Measurements from ENCODE around the gene PRM2.

Gene PRM2

DNA sequence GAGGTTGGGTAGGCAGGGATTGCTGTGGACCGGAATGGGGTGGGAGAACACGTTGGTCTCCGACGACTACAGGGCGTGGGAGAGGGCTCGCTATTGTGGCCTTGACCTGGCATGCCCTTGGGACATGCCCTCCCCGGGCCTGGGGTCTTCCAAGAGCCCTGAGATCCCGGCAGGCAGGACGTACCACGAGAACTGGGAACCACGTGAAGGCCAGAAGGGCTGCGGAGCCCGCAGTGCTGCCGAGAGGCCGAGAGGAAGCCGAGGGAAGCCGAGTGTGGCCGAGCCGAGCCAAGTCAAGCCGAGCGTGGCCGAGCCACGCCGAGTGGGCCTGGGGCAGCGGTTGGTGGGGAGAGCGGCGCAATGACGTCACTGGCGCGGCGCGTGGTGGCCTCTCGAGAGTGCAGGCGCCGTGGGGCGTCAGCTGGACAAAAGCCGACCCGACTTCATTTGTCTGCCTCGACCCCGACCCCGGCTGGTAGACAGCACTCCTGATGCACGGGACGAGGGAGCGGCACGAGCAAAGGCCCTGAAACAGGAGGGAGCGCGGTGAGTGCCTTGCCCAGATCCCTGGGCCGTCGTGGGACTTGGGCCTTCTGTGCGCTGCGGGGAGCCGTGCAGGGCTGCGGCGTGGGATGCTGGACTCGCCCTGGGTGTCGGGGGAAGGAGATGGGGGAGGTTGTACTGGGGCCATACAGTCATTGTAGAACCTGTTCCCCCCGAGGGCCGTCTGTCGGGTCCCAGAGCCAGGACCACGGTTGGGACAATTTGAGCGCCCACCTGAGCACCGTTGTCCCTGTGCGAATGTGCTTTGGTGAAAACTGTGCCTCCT lies 26.8 kb downstream of the PRM2 start:
- no peak overlapping the region for H3K27ac ChIP-seq

DNA sequence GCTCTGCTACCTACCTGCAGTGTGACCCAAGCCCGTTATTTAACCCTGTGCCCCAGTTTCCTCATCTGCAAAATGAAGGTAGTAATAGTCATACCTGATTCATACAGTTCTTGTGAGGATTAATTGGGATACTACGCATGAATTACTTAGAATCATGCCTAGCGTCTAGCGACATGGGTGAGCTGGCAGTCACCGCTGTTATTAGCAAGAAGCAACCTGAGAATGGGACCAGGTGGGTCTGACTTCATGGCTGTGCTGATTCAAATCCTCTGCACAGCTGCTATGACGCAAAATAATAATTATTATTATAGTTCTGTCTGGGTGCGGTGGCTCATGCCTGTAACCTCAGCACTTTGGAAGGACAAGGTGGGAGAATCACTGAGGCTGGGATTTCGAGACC lies 28.1 kb downstream of the PRM2 start:
- TF ChIP-seq, protein P1, sequence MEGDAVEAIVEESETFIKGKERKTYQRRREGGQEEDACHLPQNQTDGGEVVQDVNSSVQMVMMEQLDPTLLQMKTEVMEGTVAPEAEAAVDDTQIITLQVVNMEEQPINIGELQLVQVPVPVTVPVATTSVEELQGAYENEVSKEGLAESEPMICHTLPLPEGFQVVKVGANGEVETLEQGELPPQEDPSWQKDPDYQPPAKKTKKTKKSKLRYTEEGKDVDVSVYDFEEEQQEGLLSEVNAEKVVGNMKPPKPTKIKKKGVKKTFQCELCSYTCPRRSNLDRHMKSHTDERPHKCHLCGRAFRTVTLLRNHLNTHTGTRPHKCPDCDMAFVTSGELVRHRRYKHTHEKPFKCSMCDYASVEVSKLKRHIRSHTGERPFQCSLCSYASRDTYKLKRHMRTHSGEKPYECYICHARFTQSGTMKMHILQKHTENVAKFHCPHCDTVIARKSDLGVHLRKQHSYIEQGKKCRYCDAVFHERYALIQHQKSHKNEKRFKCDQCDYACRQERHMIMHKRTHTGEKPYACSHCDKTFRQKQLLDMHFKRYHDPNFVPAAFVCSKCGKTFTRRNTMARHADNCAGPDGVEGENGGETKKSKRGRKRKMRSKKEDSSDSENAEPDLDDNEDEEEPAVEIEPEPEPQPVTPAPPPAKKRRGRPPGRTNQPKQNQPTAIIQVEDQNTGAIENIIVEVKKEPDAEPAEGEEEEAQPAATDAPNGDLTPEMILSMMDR (IDR thresholded peaks at IDR 0.05), result no peak
- TF ChIP-seq ZFX (IDR thresholded peaks at IDR 0.05; ENCODE audit: borderline replicate concordance), result no peak
- H3K27ac ChIP-seq, result no peak overlapping the region

More for the DNA sequence above, 26.8 kb downstream of the PRM2 start:
- TF ChIP-seq, protein P1 (IDR thresholded peaks at IDR 0.05), result no peak

- TF ChIP-seq, protein P1 (IDR thresholded peaks at IDR 0.05), result no peak
- no peak for TF ChIP-seq ZFX (IDR thresholded peaks at IDR 0.05; ENCODE audit: borderline replicate concordance)
- H3K27ac ChIP-seq, result no peak overlapping the region
Measured at GRCh38 chr16:11245988-11246387, 30.3 kb downstream of the PRM2 start.

- TF ChIP-seq, protein P1 (IDR thresholded peaks at IDR 0.05), result no peak
- no peak for TF ChIP-seq ZFX (IDR thresholded peaks at IDR 0.05; ENCODE audit: borderline replicate concordance)
- H3K27ac ChIP-seq, result no peak overlapping the region
Measured at GRCh38 chr16:11245222-11245737, 31.0 kb downstream of the PRM2 start.

DNA sequence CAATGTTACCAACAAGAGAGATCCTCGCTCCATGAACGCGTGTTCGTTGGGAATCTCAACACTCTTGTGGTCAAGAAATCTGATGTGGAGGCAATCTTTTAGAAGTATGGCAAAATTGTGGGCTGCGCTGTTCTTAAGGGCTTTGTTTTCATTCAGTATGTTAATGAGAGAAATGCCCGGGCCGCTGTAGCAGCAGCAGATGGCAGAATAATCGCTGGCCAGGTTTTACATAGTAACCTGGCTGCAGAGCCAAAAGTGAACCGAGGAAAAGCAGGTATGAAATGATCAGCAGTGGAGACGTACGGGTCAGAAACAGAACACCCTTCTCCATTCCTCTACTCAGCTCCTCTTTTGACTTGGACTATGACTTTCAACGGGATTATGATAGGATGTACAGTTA lies 33.6 kb downstream of the PRM2 start:
- no peak for TF ChIP-seq ZFX (IDR thresholded peaks at IDR 0.05; ENCODE audit: borderline replicate concordance)
- TF ChIP-seq, protein P1 (IDR thresholded peaks at IDR 0.05), result no peak
- H3K27ac ChIP-seq, result no peak overlapping the region

DNA sequence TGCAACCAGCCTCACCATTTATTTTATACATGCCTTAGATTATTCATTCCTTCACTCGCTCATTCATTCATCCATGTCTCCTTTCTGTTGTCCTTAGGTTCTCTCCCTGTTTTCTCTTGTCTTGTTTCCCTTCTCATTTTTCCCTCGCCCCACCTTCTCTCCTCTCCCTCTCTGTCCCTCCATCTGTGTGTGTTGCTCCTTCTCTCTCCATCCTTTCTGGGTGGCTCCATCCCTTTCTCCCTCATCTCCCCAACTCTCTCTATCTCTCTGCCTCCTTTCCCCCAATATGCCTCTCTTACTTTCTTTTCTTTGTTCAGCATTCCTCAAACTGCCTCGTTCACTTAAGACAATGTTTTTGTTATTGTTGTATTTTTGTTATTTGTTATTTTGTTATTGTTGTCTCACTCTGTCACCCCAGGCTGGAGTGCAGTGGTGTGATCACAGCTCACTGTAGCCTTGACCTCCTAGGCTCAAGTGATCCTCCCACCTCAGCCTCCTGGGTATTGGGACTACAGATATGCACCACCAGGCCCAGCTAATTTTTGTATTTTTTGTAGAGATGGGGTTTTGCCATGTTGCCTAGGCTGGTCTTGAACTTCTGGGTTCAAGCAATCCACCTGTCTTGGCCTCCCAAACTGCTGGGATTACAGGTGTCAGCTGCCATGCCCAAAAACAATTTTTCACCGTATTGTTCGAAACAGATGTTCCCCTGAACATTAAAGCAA lies 34.6 kb downstream of the PRM2 start:
- H3K27ac ChIP-seq, result no peak overlapping the region

More for the DNA sequence above, 34.6 kb downstream of the PRM2 start:
- TF ChIP-seq, protein P1 (IDR thresholded peaks at IDR 0.05), result no peak

Data from 22Rv1 (cell line).